Measurements from ENCODE around the gene CCDC74B.
"Not testable (repeated sequence)": the region's sequence is repeated elsewhere in the genome, so short reads cannot be mapped to it uniquely, and the experiment has no call there.

GRCh38 chr2:130141645-130142370 is 3.1 kb downstream of the CCDC74B start:
- not testable (repeated sequence) for TF ChIP-seq POLR2AphosphoS5 (IDR thresholded peaks at IDR 0.05; ENCODE audit: borderline replicate concordance, low read depth, low read length); FOXP2 (optimal IDR thresholded peaks at IDR 0.05; ENCODE audit: control extremely low read depth, extremely low read length, insufficient read depth); EZH2 (IDR thresholded peaks at IDR 0.05)
